ENCODE measurements around the gene ARL15. TPM values are rescaled to one million over a fixed set of nuclear protein-coding genes. Genes with fewer than 3 reads are reported as not detected.

ARL15 gene
- total and polyA plus RNA-seq, 9 of the 15 experiments (the other 6 are each of a cell fraction or from before 2014, with no cell fraction given), result 18.5 to 80.4 (median 57.0) TPM

- Histone ChIP-seq H3K27me3 (ENCODE audit: control insufficient read depth in 2 of 2, insufficient read depth in 2 of 2, low read length in 2 of 2) (peaks cover 9 to 26% of the 10 kb centered on the region in 2 experiments), H3K4me2 (ENCODE audit: insufficient read depth, low read length) (no peak overlapping the region), H4K20me1 (replicated peaks; ENCODE audit: control insufficient read depth, insufficient read depth, low read length) (no peaks in the 10 kb centered on the region), H3K4me3 (no peak overlapping the region), H3K79me2 (ENCODE audit: control insufficient read depth, insufficient read depth, low read length) (no peaks in the 10 kb centered on the region), H3K36me3 (ENCODE audit: control insufficient read depth, insufficient read depth, low read length) (no peaks in the 10 kb centered on the region), H3K27ac (ENCODE audit: extremely low read depth, low read depth, low read length) (no peak overlapping the region), H3K9me1 (ENCODE audit: control insufficient read depth, insufficient read depth, low read length) (no peaks in the 10 kb centered on the region), H3K4me1 (replicated peaks in 1 of 2; ENCODE audit: control insufficient read depth in 2 of 2, insufficient read depth in 2 of 2, low read length in 2 of 2) (no peaks in the 10 kb centered on the region), H3K9ac (ENCODE audit: insufficient read depth in 1 of 2, low read depth in 2 of 2, low read length in 2 of 2) (no peak overlapping the region), H3K9me3 (replicated peaks; ENCODE audit: control insufficient read depth, insufficient read depth, low read depth, low read length) (no peaks in the 10 kb centered on the region), H2AFZ (ENCODE audit: low read depth, low read length) (no peak overlapping the region)
- ChIA-PET POLR2A (interaction anchor here (0.9 to 1.4 kb wide), 2 partner anchors 19 to 20 kb away, joined by 3 read pairs; no protein-coding TSS in a partner anchor), CTCF (ENCODE audit: low intra/inter-chr PET ratio) (no interaction called here)
- WGBS (ENCODE audit: insufficient coverage, low coverage, missing lambda C conversion rate), result 5% methylated on average over 17 of the region's 17 CpGs
- intact Hi-C loops (cut with micrococcal nuclease) (no loop called here), in situ Hi-C loops (cut with MboI) (no loop called here)
- ATAC-seq (no peak), FAIRE-seq (no peak), DNase-seq (ENCODE audit: extremely low read depth in 1 of 4, low spot score in 3 of 4) (no peak)
- TF ChIP-seq PRDM10 (IDR thresholded peaks at IDR 0.05; ENCODE audit: partially characterized antibody), result no peak
- no peak for TF ChIP-seq REST (IDR thresholded peaks at IDR 0.05; ENCODE audit: borderline replicate concordance)
- no peak for TF ChIP-seq REST (CRISPR knock-in tag; IDR thresholded peaks at IDR 0.05; ENCODE audit: low read depth)
- TF ChIP-seq ATF1 (CRISPR knock-in tag; IDR thresholded peaks at IDR 0.05), result no peak
- peak; percentile 44; the same call in 1 of the 2 replicates for TF ChIP-seq ATF1 (tag; IDR thresholded peaks at IDR 0.05)
- TF ChIP-seq ATF7 (IDR thresholded peaks at IDR 0.05), result peak; percentile 66
- TF ChIP-seq ATF3 (IDR thresholded peaks at IDR 0.05), result peak; percentile 54
- no peak for TF ChIP-seq ATF3 (CRISPR knock-in tag; conservative IDR thresholded peaks at IDR 0.05)
- BruUV-seq (replicated peaks), result no TSS peak
Observed at GRCh38 chr5:53858700-53859456, 451.5 kb downstream of the ARL15 start.

All from K562 (cell line).